ENCODE data around the gene APLN. TPM values are rescaled to one million over a fixed set of nuclear protein-coding genes. Genes with fewer than 3 reads are reported as not detected.

Gene APLN
- total and polyA plus RNA-seq, 9 of the 15 experiments (the other 6 are each of a cell fraction or from before 2014, with no cell fraction given): 0.04 to 0.06 TPM; not detected in 7

- no peaks in the 10 kb centered on the region for H3K36me3 ChIP-seq (ENCODE audit: control insufficient read depth, insufficient read depth, low read length)
- no peaks in the 10 kb centered on the region for H3K4me1 ChIP-seq (replicated peaks in 1 of 2; ENCODE audit: control insufficient read depth in 2 of 2, insufficient read depth in 2 of 2, low read length in 2 of 2)
- ATAC-seq (no peak), DNase-seq (ENCODE audit: extremely low read depth in 1 of 4, low spot score in 3 of 4) (no peak), FAIRE-seq (no peak)
- H3K4me2 ChIP-seq (ENCODE audit: insufficient read depth, low read length): no peak overlapping the region
- in situ Hi-C loops (cut with MboI): no loop called here
- CTCF ChIA-PET (ENCODE audit: low intra/inter-chr PET ratio): no interaction called here
- no peaks in the 10 kb centered on the region for H3K9me1 ChIP-seq (ENCODE audit: control insufficient read depth, insufficient read depth, low read length)
- intact Hi-C loops (cut with micrococcal nuclease): no loop called here
- no TSS peak for BruUV-seq (replicated peaks)
- H3K79me2 ChIP-seq (ENCODE audit: control insufficient read depth, insufficient read depth, low read length): no peaks in the 10 kb centered on the region
- WGBS (ENCODE audit: insufficient coverage, low coverage, missing lambda C conversion rate): 0% methylated on average over 3 of the region's 3 CpGs
- POLR2A ChIA-PET: interaction anchor here (0.6 kb wide), 1 partner anchor 255 kb away, joined by 3 read pairs; no protein-coding TSS in a partner anchor
- peaks cover 0 to 3% of the 10 kb centered on the region in 2 experiments; a peak in 2 of 5 replicates for H3K27me3 ChIP-seq (ENCODE audit: control insufficient read depth in 2 of 2, insufficient read depth in 2 of 2, low read length in 2 of 2)
- H3K4me3 ChIP-seq: no peak overlapping the region
- H3K9ac ChIP-seq (ENCODE audit: insufficient read depth in 1 of 2, low read depth in 2 of 2, low read length in 2 of 2): no peak overlapping the region
- no peaks in the 10 kb centered on the region for H3K9me3 ChIP-seq (replicated peaks; ENCODE audit: control insufficient read depth, insufficient read depth, low read depth, low read length)
- no peak overlapping the region for H2AFZ ChIP-seq (ENCODE audit: low read depth, low read length)
- no peak overlapping the region for H3K27ac ChIP-seq (ENCODE audit: extremely low read depth, low read depth, low read length)
- H4K20me1 ChIP-seq (replicated peaks; ENCODE audit: control insufficient read depth, insufficient read depth, low read length): no peaks in the 10 kb centered on the region
- TF ChIP-seq PKNOX1 (IDR thresholded peaks at IDR 0.05) (no peak), CBX1 (IDR thresholded peaks at IDR 0.05; ENCODE audit: low read depth) (no peak), ZNF23 (CRISPR knock-in tag; IDR thresholded peaks at IDR 0.05) (no peak), L3MBTL2 (IDR thresholded peaks at IDR 0.05) (no peak), JUN (IDR thresholded peaks at IDR 0.05; ENCODE audit: borderline replicate concordance, low read depth, low read length) (no peak), JUN (CRISPR knock-in tag; IDR thresholded peaks at IDR 0.05; ENCODE audit: borderline replicate concordance) (no peak), TBP (optimal IDR thresholded peaks at IDR 0.05; ENCODE audit: low read depth, low read length) (no peak), FOSL1 (tag; conservative IDR thresholded peaks at IDR 0.05) (no peak), PRMT5 (CRISPR knock-in tag; IDR thresholded peaks at IDR 0.05) (no peak), ZBTB43 (CRISPR knock-in tag; IDR thresholded peaks at IDR 0.05) (no peak), MTF1 (CRISPR knock-in tag; IDR thresholded peaks at IDR 0.05; ENCODE audit: borderline replicate concordance) (no peak), EWSR1 (IDR thresholded peaks at IDR 0.05; ENCODE audit: borderline replicate concordance, low read depth, partially characterized antibody) (no peak), ZNF436 (CRISPR knock-in tag; IDR thresholded peaks at IDR 0.05) (no peak), ZHX1 (conservative IDR thresholded peaks at IDR 0.05; ENCODE audit: low read length) (no peak), CHCHD3 (CRISPR knock-in tag; IDR thresholded peaks at IDR 0.05) (no peak), ZNF197 (CRISPR knock-in tag; IDR thresholded peaks at IDR 0.05; ENCODE audit: low read depth) (no peak), ARID1B (IDR thresholded peaks at IDR 0.05) (no peak)
These were observed 8.4 kb upstream of the APLN start for GRCh38 chrX:129663171-129663570.
